PFSK-1 (cell line): ENCODE results near the gene TRIM47.

Experiments used
- FOXP2 ChIP-seq: optimal IDR thresholded peaks from 2 replicates; pipeline ENCODE3; 2011; ENCODE audit warnings: borderline replicate concordance, control low read depth, inconsistent platforms; ENCODE audit not compliant: insufficient read depth; ENCODE audit errors: extremely low read length, extremely low read depth
- POLR2AphosphoS5 ChIP-seq: IDR thresholded peaks from 2 replicates; pipeline ENCODE4 v1.6.1; 2012; ENCODE audit warnings: low read depth, mild to moderate bottlenecking, control low read depth, low read length, moderate library complexity
- REST ChIP-seq, 2 experiments: IDR thresholded peaks; 2 replicates each; pipeline versions ENCODE4 v1.6.1 to v1.8.0; 2011 to 2012; ENCODE audit warnings: low read depth in 2 of 2, low read length in 2 of 2, control low read depth in 1 of 2, inconsistent platforms in 1 of 2, mild to moderate bottlenecking in 1 of 2, moderate library complexity in 1 of 2; ENCODE audit not compliant: insufficient read depth in 1 of 2
- SIN3A ChIP-seq: IDR thresholded peaks from 2 replicates; pipeline ENCODE4 v1.6.1; 2012; ENCODE audit warnings: mild to moderate bottlenecking, low read length, moderate library complexity, borderline replicate concordance; ENCODE audit not compliant: insufficient read depth
- TAF1 ChIP-seq: IDR thresholded peaks from 2 replicates; pipeline ENCODE4 v1.6.1; 2012; ENCODE audit warnings: low read length, control low read depth, borderline replicate concordance; ENCODE audit not compliant: insufficient read depth

- no peak for TF ChIP-seq SIN3A
- TF ChIP-seq POLR2AphosphoS5 = no peak
- TF ChIP-seq TAF1 = no peak
- TF ChIP-seq REST (IDR thresholded peaks at IDR 0.05; ENCODE audit: insufficient read depth in 1 of 2, low read depth in 2 of 2, low read length in 2 of 2) = no peak
- TF ChIP-seq FOXP2 = no peak
Observed at GRCh38 chr17:75925912-75926311, 47.5 kb upstream of the TRIM47 start.
